Measurements from ENCODE around the gene LTBP1. TPM values are rescaled to one million over a fixed set of nuclear protein-coding genes. Genes with fewer than 3 reads are reported as not detected.

The LTBP1 gene
- total RNA-seq, 1 donor from 2014 or later, result 124 TPM

GRCh38 chr2:33197198-33197938 lies 250.6 kb downstream of the LTBP1 start:
- intact Hi-C loops (cut with DNase I), result no loop called here
- no peak for DNase-seq (ENCODE audit: low spot score)

GRCh38 chr2:33202641-33203522 lies 256.1 kb downstream of the LTBP1 start:
- no peak for DNase-seq (ENCODE audit: low spot score)
- intact Hi-C loops (cut with DNase I), result no loop called here

GRCh38 chr2:33204945-33205344 lies 258.2 kb downstream of the LTBP1 start:
- intact Hi-C loops (cut with DNase I), result no loop called here
- DNase-seq (ENCODE audit: low spot score), result no peak

- DNase-seq (ENCODE audit: low spot score), result no peak
- intact Hi-C loops (cut with DNase I), result no loop called here
Observed at GRCh38 chr2:33205693-33206434, 259.1 kb downstream of the LTBP1 start.

GRCh38 chr2:33207151-33207740 lies 260.5 kb downstream of the LTBP1 start:
- DNase-seq (ENCODE audit: low spot score), result no peak
- intact Hi-C loops (cut with DNase I), result no loop called here

- no peak for DNase-seq (ENCODE audit: low spot score)
- intact Hi-C loops (cut with DNase I), result no loop called here
Observed at GRCh38 chr2:33208400-33208799, 261.6 kb downstream of the LTBP1 start.

- DNase-seq (ENCODE audit: low spot score), result no peak
- intact Hi-C loops (cut with DNase I), result loop anchor here (5.0 kb wide), 2 partner anchors 78 to 167 kb away; no protein-coding TSS in a partner anchor
Observed at GRCh38 chr2:33209976-33210375, 263.2 kb downstream of the LTBP1 start.

- intact Hi-C loops (cut with DNase I), result loop anchor here (5.0 kb wide), 2 partner anchors 78 to 167 kb away; no protein-coding TSS in a partner anchor
- DNase-seq (ENCODE audit: low spot score), result no peak
Observed at GRCh38 chr2:33210626-33211025, 263.9 kb downstream of the LTBP1 start.

- intact Hi-C loops (cut with DNase I), result loop anchor here (5.0 kb wide), 2 partner anchors 80 to 165 kb away; no protein-coding TSS in a partner anchor
- no peak for DNase-seq (ENCODE audit: low spot score)
Observed at GRCh38 chr2:33212151-33212550, 265.4 kb downstream of the LTBP1 start.

- intact Hi-C loops (cut with DNase I), result loop anchor here (5.0 kb wide), 2 partner anchors 81 to 164 kb away; no protein-coding TSS in a partner anchor
- DNase-seq (ENCODE audit: low spot score), result no peak
Observed at GRCh38 chr2:33213244-33213643, 266.5 kb downstream of the LTBP1 start.

- intact Hi-C loops (cut with DNase I), result loop anchor here (5.0 kb wide), 2 partner anchors 81 to 164 kb away; no protein-coding TSS in a partner anchor
Observed at GRCh38 chr2:33213648-33214047, 266.9 kb downstream of the LTBP1 start.

GRCh38 chr2:33214436-33214835 lies 267.7 kb downstream of the LTBP1 start:
- DNase-seq (ENCODE audit: low spot score), result no peak
- intact Hi-C loops (cut with DNase I), result loop anchor here (5.0 kb wide), 2 partner anchors 82 to 163 kb away; no protein-coding TSS in a partner anchor

More at GRCh38 chr2:33213648-33214047, 266.9 kb downstream of the LTBP1 start:
- DNase-seq (ENCODE audit: low spot score), result no peak

- no peak for DNase-seq (ENCODE audit: low spot score)
- intact Hi-C loops (cut with DNase I), result loop anchor here (5.0 kb wide), 2 partner anchors 83 to 162 kb away; no protein-coding TSS in a partner anchor
Observed at GRCh38 chr2:33214857-33215256, 268.1 kb downstream of the LTBP1 start.

- DNase-seq (ENCODE audit: low spot score), result peak; percentile 78
- intact Hi-C loops (cut with DNase I), result no loop called here
Observed at GRCh38 chr2:33215299-33215698, 268.5 kb downstream of the LTBP1 start.

GRCh38 chr2:33215983-33216382 lies 269.2 kb downstream of the LTBP1 start:
- DNase-seq (ENCODE audit: low spot score), result no peak
- intact Hi-C loops (cut with DNase I), result no loop called here

GRCh38 chr2:33216508-33217182 lies 269.9 kb downstream of the LTBP1 start:
- DNase-seq (ENCODE audit: low spot score), result peak; percentile 83
- intact Hi-C loops (cut with DNase I), result no loop called here

- intact Hi-C loops (cut with DNase I), result no loop called here
Observed at GRCh38 chr2:33217406-33217805, 270.7 kb downstream of the LTBP1 start.

GRCh38 chr2:33219114-33219513 lies 272.4 kb downstream of the LTBP1 start:
- intact Hi-C loops (cut with DNase I), result no loop called here
- no peak for DNase-seq (ENCODE audit: low spot score)

More at GRCh38 chr2:33217406-33217805, 270.7 kb downstream of the LTBP1 start:
- no peak for DNase-seq (ENCODE audit: low spot score)
